Astrocyte of the spinal cord (primary cell): ENCODE data around the gene WDR76.

Source experiments
- DNase-seq: peaks from one replicate; pipeline ENCODE4 v3.0.0; 2011; ENCODE audit warnings: low read depth, low spot score
- H3K4me3 ChIP-seq: 2 replicates; pipeline ENCODE4 v1.5.1; 2011; ENCODE audit warnings: low read depth, mild to moderate bottlenecking, low read length, moderate library complexity
- CTCF ChIP-seq: IDR thresholded peaks from 2 replicates; pipeline ENCODE4 v1.5.1; 2012; ENCODE audit warnings: low read depth, mild to moderate bottlenecking, low read length, inconsistent platforms
- in situ Hi-C: cut with HindIII; loops from 2 replicates; pipeline ENCODE4 v1.10.0; 2017; ENCODE audit warnings: low sequenced_read_pairs

WDR76 gene

DNA sequence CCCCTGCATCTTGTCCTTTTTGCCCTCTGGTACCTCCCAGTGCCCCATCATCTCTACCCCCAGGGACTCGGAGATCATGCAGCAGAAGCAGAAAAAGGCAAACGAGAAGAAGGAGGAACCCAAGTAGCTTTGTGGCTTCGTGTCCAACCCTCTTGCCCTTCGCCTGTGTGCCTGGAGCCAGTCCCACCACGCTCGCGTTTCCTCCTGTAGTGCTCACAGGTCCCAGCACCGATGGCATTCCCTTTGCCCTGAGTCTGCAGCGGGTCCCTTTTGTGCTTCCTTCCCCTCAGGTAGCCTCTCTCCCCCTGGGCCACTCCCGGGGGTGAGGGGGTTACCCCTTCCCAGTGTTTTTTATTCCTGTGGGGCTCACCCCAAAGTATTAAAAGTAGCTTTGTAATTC, 33.2 kb upstream of the WDR76 start:
- in situ Hi-C loops, result no loop called here
- peak overlapping the region; percentile 81 for H3K4me3 ChIP-seq
- DNase-seq, result no peak
- no peak for TF ChIP-seq CTCF

- peak; percentile 41 for DNase-seq
- no peak overlapping the region for H3K4me3 ChIP-seq
- in situ Hi-C loops, result no loop called here
- no peak for TF ChIP-seq CTCF
Observed at GRCh38 chr15:43794269-43795037, 32.3 kb upstream of the WDR76 start.

DNA sequence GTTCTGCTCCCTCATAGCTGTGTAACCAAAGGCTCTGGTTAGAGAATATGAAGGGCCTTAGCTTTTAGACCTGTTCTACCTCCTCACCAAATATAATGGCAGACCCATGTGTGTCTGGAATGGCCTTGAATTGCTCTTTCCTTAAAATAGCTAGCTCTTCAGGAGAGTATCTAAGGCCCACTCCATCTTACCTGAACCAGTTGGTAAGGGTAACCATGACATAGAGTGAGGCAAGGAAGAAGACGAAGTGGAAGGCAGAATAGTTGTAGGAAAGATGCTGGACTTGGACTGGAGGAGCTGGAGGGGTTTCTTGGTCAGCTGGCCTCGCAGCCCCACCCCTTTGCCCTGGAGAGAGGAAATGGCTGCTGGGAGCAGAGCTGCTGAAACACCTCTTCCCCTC, 31.6 kb upstream of the WDR76 start:
- no peak for TF ChIP-seq CTCF
- H3K4me3 ChIP-seq, result no peak overlapping the region
- DNase-seq, result no peak
- in situ Hi-C loops, result no loop called here

GRCh38 chr15:43795997-43796396, 30.8 kb upstream of the WDR76 start:
- TF ChIP-seq CTCF, result no peak
- H3K4me3 ChIP-seq, result no peak overlapping the region
- DNase-seq, result no peak
- in situ Hi-C loops, result no loop called here

- no peak for TF ChIP-seq CTCF
- H3K4me3 ChIP-seq, result no peak overlapping the region
- in situ Hi-C loops, result no loop called here
Observed at GRCh38 chr15:43796566-43796965, 30.2 kb upstream of the WDR76 start.

GRCh38 chr15:43799209-43799944, 27.4 kb upstream of the WDR76 start:
- no peak for TF ChIP-seq CTCF
- H3K4me3 ChIP-seq, result no peak overlapping the region
- no peak for DNase-seq
- in situ Hi-C loops, result no loop called here

More at GRCh38 chr15:43796566-43796965, 30.2 kb upstream of the WDR76 start:
- no peak for DNase-seq
